Common myeloid progenitor, CD34-positive (primary cell): ENCODE data around the gene PGLYRP3.

ENCODE experiments used
- CTCF ChIA-PET: fragments of 350-600 bp; sonication (Branson Sonifier 250); formaldehyde crosslinking; loops from one replicate; lab custom pipeline; 2021; ENCODE audit warnings: antibody characterized with exemption; lab: Charles Lee
- POLR2A ChIA-PET: fragments of 350-600 bp; sonication (Branson Sonifier 250); formaldehyde crosslinking; loops from one replicate; lab custom pipeline; 2021; ENCODE audit warnings: antibody characterized with exemption; lab: Charles Lee
- DNase-seq, 3 donors: peaks; one replicate each; pipeline versions ENCODE4 v3.0.0 to v3.0.0-alpha.2; 2013
- H3K27ac ChIP-seq, 2 experiments: 1 replicate in 1 of 2; 2 replicates in 1 of 2; pipeline ENCODE4 v1.7.0; 2013; ENCODE audit warnings: inconsistent platforms in 2 of 2, low read length in 2 of 2, mild to moderate bottlenecking in 2 of 2, low read depth in 1 of 2, moderate library complexity in 1 of 2; ENCODE audit not compliant: severe bottlenecking in 2 of 2, insufficient read depth in 1 of 2, poor library complexity in 1 of 2
- H3K27me3 ChIP-seq, 5 experiments: replicated peaks in 2 of 5; 1 replicate in 3 of 5; 2 replicates in 2 of 5; pipeline versions ENCODE4 v1.6.1 to v1.7.0; 2013; ENCODE audit warnings: low read length in 4 of 5, mild to moderate bottlenecking in 2 of 5, moderate library complexity in 2 of 5, inconsistent platforms in 1 of 5; ENCODE audit not compliant: insufficient read depth in 5 of 5, control insufficient read depth in 4 of 5
- H3K36me3 ChIP-seq, 4 experiments: 1 replicate in 2 of 4; 2 replicates in 2 of 4; pipeline versions ENCODE4 v1.6.1 to v1.7.0; 2013; ENCODE audit warnings: low read length in 3 of 4, control low read depth in 1 of 4, mild to moderate bottlenecking in 1 of 4; ENCODE audit not compliant: control insufficient read depth in 4 of 4, insufficient read depth in 4 of 4
- H3K4me1 ChIP-seq, 4 experiments: 1 replicate in 3 of 4; 2 replicates in 1 of 4; pipeline versions ENCODE4 v1.6.1 to v1.7.1; 2013; ENCODE audit warnings: low read length in 3 of 4, mild to moderate bottlenecking in 3 of 4, control low read depth in 1 of 4, inconsistent platforms in 1 of 4, moderate library complexity in 1 of 4; ENCODE audit not compliant: control insufficient read depth in 4 of 4, insufficient read depth in 4 of 4; ENCODE audit errors: control extremely low read depth in 1 of 4
- H3K4me3 ChIP-seq, 7 experiments: 1 replicate in 4 of 7; 2 replicates in 3 of 7; pipeline versions ENCODE4 v1.5.1 to v1.7.0; 2013; ENCODE audit warnings: mild to moderate bottlenecking in 7 of 7, low read length in 6 of 7, moderate library complexity in 6 of 7, inconsistent platforms in 2 of 7, low read depth in 2 of 7, control low read depth in 1 of 7; ENCODE audit not compliant: insufficient read depth in 4 of 7, control insufficient read depth in 1 of 7; ENCODE audit errors: extremely low read depth in 1 of 7
- H3K9me3 ChIP-seq, 5 experiments: 1 replicate in 4 of 5; 2 replicates in 1 of 5; pipeline versions ENCODE4 v1.6.1 to v1.7.1; 2013; ENCODE audit warnings: low read length in 4 of 5, mild to moderate bottlenecking in 2 of 5, inconsistent platforms in 1 of 5, low read depth in 1 of 5, moderate library complexity in 1 of 5; ENCODE audit not compliant: control insufficient read depth in 4 of 5, insufficient read depth in 2 of 5; ENCODE audit errors: control extremely low read depth in 1 of 5
- WGBS: methylation state at CpG from one replicate; pipeline ENCODE4 v1.1.5; 2013; ENCODE audit not compliant: insufficient coverage; 5-methylcytosine and 5-hydroxymethylcytosine counted together

Gene PGLYRP3

GRCh38 chr1:153358691-153358975 is 45.9 kb upstream of the PGLYRP3 start:
- DNase-seq, result no peak
- POLR2A ChIA-PET, result no interaction called here
- Histone ChIP-seq H3K27me3 (no peaks in the 10 kb centered on the region), H3K27ac (no peak overlapping the region), H3K36me3 (no peaks in the 10 kb centered on the region), H3K9me3 (no peaks in the 10 kb centered on the region), H3K4me3 (peak overlapping the region in 1 of 7 experiments; percentile 48), H3K4me1 (peaks cover 2 to 38% (median 27%) of the 10 kb centered on the region in 4 experiments)
- CTCF ChIA-PET, result interaction anchor here (0.9 to 9.1 kb wide), 6 partner anchors 12 to 213 kb away, joined by 3 to 97 read pairs (median 4); partner anchors contain the start of gene S100A8
- WGBS, result 97% methylated on average over 3 of the region's 3 CpGs

- H3K9me3 ChIP-seq, result no peaks in the 10 kb centered on the region
- WGBS, result 61% methylated on average over 11 of the region's 11 CpGs
- peaks cover 2 to 38% (median 27%) of the 10 kb centered on the region in 4 experiments for H3K4me1 ChIP-seq
- peak within 1 kb of the TSS in 5 of 7 experiments; percentile 12 to 48 (median 34) for H3K4me3 ChIP-seq
- peak in 2 of 3 donors; percentile 49 to 52 for DNase-seq
- ChIA-PET POLR2A (no interaction called here), CTCF (interaction anchor here (0.6 to 9.1 kb wide), 12 partner anchors 10 to 264 kb away, joined by 3 to 97 read pairs (median 3); partner anchors contain the start of genes PGLYRP4 and S100A8)
- no peaks in the 10 kb centered on the region for H3K27me3 ChIP-seq
- no peaks in the 10 kb centered on the region for H3K36me3 ChIP-seq
- no peak within 1 kb of the TSS for H3K27ac ChIP-seq
Measured at GRCh38 chr1:153357853-153358690, 45.3 kb upstream of the PGLYRP3 start, which contains the start of gene S100A9. TSS of gene S100A9 (plus strand) at chr1:153357854. CDS start at chr1:153358284, 430 bp downstream.

GRCh38 chr1:153357076-153357852 is 44.5 kb upstream of the PGLYRP3 start:
- Histone ChIP-seq H3K4me3 (peak overlapping the region in 5 of 7 experiments; percentile 12 to 42 (median 29)), H3K27ac (no peak overlapping the region), H3K36me3 (no peaks in the 10 kb centered on the region), H3K27me3 (no peaks in the 10 kb centered on the region), H3K9me3 (no peaks in the 10 kb centered on the region), H3K4me1 (peaks cover 2 to 38% (median 27%) of the 10 kb centered on the region in 4 experiments)
- CTCF ChIA-PET, result interaction anchor here (0.6 to 9.1 kb wide), 10 partner anchors 10 to 265 kb away, joined by 3 to 97 read pairs (median 4); partner anchors contain the start of gene S100A8
- POLR2A ChIA-PET, result no interaction called here
- peak in 2 of 3 donors; percentile 32 to 36 for DNase-seq
- 13% methylated on average over 8 of the region's 10 CpGs for WGBS

- no peak overlapping the region for H3K4me3 ChIP-seq
- no peak overlapping the region for H3K27ac ChIP-seq
- ChIA-PET POLR2A (no interaction called here), CTCF (interaction anchor here (1.0 to 9.1 kb wide), 11 partner anchors 14 to 146 kb away, joined by 3 to 199 read pairs (median 6); partner anchors contain the start of gene S100A8)
- peaks cover 2 to 38% (median 27%) of the 10 kb centered on the region in 4 experiments for H3K4me1 ChIP-seq
- H3K9me3 ChIP-seq, result no peaks in the 10 kb centered on the region
- no peaks in the 10 kb centered on the region for H3K27me3 ChIP-seq
- H3K36me3 ChIP-seq, result no peaks in the 10 kb centered on the region
- 94% methylated on average over 6 of the region's 8 CpGs for WGBS
- DNase-seq, result no peak
Measured at GRCh38 chr1:153356392-153357075, 43.8 kb upstream of the PGLYRP3 start.

- POLR2A ChIA-PET, result no interaction called here
- Histone ChIP-seq H3K27ac (no peak overlapping the region), H3K36me3 (no peaks in the 10 kb centered on the region), H3K27me3 (no peaks in the 10 kb centered on the region), H3K4me1 (peaks cover 2 to 38% (median 28%) of the 10 kb centered on the region in 4 experiments), H3K9me3 (no peaks in the 10 kb centered on the region), H3K4me3 (no peak overlapping the region)
- CTCF ChIA-PET, result interaction anchor here (0.7 to 9.1 kb wide), 24 partner anchors 9 to 204 kb away, joined by 3 to 199 read pairs (median 3); partner anchors contain the start of genes S100A5 and S100A8
- WGBS, result 69% methylated on average over 7 of the region's 10 CpGs
- peak; percentile 71 to 87 (median 82) for DNase-seq
Measured at GRCh38 chr1:153355445-153356071, 42.8 kb upstream of the PGLYRP3 start.

- H3K27me3 ChIP-seq, result no peaks in the 10 kb centered on the region
- H3K27ac ChIP-seq, result no peak overlapping the region
- POLR2A ChIA-PET, result no interaction called here
- CTCF ChIA-PET, result interaction anchor here (0.7 to 9.1 kb wide), 24 partner anchors 10 to 205 kb away, joined by 3 to 199 read pairs (median 4); partner anchors contain the start of genes PGLYRP3, S100A12, S100A5 and S100A8
- H3K9me3 ChIP-seq, result no peaks in the 10 kb centered on the region
- no peak overlapping the region for H3K4me3 ChIP-seq
- DNase-seq, result no peak
- H3K36me3 ChIP-seq, result no peaks in the 10 kb centered on the region
- 96% methylated on average over 6 of the region's 8 CpGs for WGBS
- H3K4me1 ChIP-seq, result peaks cover 2 to 33% (median 28%) of the 10 kb centered on the region in 4 experiments
Measured at GRCh38 chr1:153354515-153355193, 41.9 kb upstream of the PGLYRP3 start.
